Endometrial microvascular endothelial cells (primary cell): ENCODE measurements around the gene EAPP. TPM values are rescaled to one million over a fixed set of nuclear protein-coding genes. Genes with fewer than 3 reads are reported as not detected.
"Not testable (repeated sequence)": the region's sequence is repeated elsewhere in the genome, so short reads cannot be mapped to it uniquely, and the experiment has no call there.

Experiments used
- in situ Hi-C: cut with HindIII; loops from 2 replicates; pipeline ENCODE4 v1.10.0; 2017; ENCODE audit warnings: low sequenced_read_pairs, low pct_unique_long_range_greater_than_20kb; ENCODE audit errors: inconsistent ontology term
- total RNA-seq: library from RNA; depleted of rRNA; stranded (reverse); fragments of >200 nt; gene quantifications from one replicate; pipeline ENCODE4 v1.2.3, GENCODE V29; 2015; ENCODE audit errors: inconsistent ontology term

Gene EAPP
- total RNA-seq, 1 donor from 2014 or later = 34.8 TPM

DNA sequence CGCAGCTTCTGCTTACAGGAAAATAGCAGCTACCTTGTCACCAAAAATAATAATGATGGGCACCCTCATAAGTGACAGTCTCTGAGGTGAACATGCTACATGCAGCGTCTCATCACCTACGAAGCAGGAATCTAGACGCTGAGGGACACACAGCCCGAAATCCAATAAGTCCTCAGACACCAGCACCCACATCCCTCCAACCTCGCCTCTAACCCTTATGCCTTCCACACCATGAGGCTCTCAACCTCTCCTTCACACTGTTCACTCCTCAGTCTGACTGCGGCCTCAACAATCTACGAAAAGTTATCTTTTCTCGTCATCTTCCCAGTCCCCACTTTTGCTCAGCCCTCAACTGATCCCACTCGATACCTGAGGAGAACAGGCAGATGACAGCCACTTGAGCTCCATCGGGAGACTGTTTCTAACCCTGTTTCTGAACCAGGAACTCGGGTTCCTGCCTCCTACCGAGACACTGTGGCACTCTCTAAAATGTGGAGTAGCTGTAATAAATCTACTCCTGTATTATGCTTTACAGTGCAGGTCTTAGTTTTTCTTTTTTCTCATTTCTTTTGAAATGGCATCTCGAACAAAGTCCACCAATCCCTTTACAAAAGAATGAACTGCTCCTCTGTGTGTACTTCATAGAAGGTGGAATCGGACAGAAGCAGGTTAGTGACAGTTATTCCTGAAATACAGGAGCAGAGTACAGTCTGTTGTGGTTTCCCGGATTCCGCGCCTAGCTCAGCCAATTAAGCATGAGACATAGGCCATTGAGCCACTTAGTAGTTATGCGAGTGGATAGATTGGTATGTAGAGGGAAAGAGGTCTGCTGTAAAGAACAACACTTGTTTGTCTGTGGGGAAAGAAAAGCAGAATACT, 919 bp upstream of the EAPP start:
- in situ Hi-C loops = not testable (repeated sequence)

DNA sequence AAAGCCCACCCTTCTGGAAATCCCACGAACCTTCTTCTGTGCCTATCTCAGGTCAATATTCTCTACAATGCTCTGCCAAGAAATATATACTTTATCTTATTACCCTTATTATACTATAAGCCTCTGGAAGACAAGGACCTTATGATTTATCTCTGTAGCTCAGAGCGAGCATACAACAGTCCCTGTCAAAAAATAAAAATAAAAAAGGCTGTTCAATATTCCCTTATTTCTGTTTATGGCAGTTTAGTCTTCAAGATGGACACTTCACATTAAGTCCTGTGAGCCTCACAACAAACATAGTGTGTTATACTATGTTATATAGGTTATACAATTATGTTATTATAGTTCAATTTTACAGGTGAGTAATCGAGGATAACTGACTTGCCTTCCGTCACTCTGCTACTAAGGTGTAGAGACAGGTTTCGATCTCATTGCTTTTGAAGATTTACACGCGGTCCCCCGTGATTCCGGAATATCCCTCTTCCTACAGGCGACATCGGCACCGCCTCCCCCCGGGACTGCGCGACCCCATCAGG, 562 bp downstream of the EAPP start:
- in situ Hi-C loops = no loop called here

DNA sequence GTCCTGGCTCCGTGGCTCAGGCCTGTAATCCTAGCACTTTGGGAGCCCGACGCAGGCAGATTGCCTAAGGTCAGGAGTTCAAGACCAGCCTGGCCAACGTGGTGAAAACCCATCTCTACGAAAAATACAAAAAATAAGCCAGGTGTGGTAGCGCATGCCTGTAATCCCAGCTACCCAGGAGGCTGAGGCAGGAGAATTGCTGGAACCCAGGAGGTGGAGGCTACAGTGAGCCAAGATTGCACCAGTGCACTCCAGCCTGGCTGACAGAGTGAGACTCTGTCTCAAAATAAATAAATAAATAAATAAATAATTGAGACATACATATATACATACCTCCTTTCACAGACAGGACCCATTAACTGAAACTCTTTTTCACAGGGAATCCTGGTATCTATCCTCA, 1.4 kb downstream of the EAPP start:
- in situ Hi-C loops = not testable (repeated sequence)

DNA sequence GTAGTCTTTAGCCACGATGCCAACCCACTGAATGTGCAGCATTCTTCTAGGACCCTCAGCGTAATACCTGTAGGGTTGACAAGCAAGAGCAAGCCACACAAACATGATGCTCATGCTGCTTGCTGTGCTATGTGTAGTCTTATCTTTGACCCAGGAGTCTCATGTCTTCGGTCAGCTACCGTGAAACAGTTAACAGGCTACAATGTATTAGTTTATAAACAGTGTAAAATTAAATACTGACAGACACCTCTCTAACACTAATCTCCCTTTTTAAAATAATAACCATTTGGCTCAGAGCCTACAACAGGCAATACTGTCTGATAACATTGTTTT, 1.9 kb downstream of the EAPP start:
- in situ Hi-C loops = no loop called here

DNA sequence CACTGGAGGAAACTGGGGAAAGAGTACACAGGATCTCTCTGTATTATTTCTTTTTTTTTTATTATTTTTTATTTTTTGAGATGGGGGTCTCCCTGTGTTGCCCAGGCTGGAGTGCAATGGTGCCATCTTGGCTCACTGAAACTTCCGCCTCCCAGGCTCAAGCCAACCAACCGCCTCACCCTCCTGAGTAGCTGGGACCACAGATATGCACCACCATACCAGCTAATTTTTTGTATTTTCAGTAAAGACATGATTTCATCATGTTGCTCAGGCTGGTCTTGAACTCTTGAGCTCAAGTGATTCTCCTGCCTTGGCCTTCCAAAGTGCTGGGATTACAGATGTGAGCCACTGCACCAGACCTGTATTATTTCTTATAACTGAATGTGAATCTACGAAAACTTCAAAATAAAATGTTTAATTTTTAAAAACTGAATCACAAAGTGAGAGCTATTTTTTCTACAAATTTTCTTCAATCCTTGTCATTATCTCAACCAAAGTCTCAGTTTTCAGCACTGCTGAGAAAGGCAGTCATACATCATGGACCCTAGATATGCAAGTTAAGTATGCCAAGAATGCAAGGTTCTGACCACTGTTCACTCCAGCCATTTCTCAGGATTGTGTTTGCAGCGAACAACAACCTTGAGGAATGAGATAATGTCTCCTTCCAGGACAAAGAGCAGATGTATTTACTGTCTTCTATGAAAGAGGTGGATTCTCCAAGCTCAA, 2.4 kb downstream of the EAPP start:
- in situ Hi-C loops = no loop called here

DNA sequence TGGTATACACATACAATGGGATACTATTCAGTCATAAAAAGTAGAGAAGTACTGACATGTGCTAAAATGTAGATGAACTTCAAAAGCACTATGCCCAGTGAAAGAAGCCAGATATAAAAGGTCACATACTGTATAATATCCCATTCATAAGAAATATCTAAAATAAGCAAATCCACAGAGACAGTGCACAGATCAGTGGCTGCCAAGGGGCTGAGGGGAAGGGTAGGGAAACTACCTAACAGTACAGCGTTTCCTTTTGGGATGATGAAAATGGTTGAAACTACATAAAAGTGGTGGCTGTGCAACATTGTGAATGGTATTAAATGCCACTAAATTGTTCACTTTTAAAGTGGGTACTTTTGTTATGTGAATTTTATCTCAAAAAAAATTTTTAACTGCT, 11.9 kb downstream of the EAPP start:
- in situ Hi-C loops = no loop called here

DNA sequence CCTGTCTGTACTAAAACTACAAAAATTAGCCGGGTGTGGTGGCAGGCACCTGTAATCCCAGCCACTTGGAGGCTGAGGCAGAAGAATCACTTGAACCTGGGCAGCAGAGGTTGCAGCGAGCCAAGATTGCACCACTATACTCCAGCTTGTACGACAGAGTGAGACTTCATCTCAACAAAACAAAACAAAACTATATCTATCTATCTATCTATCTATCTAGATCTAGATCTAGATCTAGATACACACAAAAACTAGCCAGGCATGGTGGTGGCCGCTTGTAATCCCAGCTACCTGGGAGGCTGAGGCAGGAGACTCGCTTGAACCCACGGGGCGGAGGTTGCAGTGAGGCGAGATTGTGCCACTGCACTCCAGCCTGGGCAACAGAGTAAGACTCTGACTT, 15.3 kb downstream of the EAPP start:
- in situ Hi-C loops = not testable (repeated sequence)

DNA sequence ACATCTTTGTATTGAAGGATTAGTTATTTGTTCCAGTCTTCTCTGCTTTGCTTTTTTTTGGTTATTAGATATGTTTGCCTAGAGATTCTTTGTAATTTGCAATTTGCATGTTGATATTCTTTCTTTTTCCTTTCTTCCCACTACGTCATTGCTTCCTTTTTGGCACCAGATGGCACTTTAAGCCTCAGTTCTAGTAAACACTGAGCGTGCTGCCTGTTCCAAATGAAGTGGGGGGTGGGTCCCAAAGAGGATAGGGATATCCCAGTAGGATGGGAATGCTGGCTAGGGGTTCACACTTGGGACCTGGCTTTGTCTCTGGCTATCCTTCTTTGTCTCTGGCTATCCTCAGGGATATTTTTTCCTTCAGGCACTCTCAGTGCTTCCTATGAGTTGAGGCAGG, 17.0 kb downstream of the EAPP start:
- in situ Hi-C loops = no loop called here

DNA sequence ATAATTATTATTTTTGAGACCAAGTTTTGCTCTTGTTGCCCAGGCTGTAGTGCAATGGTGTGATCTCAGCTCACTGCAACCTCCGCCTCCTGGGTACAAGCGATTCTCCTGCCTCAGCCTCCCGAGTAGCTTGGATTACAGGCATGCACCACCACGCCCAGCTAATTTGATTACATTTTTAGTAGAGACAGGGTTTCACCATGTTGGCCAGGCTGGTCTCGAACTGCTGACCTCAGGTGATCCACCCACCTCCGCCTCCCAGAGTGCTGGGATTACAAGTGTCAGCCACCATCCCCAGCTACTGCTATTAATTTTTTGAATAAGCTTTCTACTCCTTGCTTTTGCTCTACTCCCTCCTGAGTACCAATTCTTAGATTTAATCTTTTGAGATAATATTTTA, 18.4 kb downstream of the EAPP start:
- in situ Hi-C loops = not testable (repeated sequence)

DNA sequence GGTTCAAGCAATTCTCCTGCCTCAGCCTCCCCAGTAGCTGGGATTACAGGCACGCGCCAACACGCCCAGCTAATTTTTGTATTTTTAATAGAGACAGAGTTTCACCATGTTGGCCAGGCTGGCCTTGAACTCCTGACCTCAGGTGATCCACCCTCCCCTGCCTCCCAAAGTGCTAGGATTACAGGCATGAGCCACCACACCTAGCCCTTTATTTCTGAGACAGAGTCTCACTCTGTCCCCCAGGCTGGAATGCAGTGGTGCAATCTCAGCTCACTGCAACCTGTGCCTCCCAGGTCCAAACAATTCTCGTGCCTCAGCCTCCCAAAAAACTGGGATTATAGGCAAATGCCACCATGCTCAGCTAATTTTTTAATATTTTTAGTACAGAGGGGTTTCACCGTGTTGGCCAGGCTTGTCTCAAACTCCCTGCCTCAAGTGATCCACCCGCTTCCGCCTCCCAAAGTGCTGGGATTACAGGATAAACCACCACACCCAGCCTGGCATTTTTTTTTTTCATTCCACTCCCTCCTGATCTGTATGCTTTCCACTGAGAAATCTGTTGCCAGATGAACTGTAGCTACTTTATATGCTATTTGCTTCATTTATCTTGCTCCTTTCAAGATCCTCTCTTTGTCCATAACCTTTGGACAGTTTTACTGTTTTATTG, 19.1 kb downstream of the EAPP start:
- in situ Hi-C loops = not testable (repeated sequence)

DNA sequence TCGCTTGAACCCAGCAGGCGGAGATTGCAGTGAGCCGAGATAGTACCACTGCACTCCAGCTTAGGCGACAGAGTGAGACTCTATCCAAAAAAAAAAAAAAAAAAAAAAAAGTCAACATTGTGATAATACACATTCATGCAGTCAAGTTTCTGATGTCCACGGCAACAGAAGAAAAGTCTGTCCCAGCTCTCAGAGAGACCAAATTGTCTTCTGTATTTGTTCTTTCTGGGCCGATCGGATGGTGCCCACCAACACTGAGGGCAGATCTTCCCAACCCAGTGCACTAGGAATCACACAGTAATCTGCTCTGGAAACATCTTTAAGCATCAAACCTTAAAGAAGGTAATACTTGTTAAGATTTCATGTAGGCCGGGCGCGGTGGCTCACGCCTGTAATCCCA, 31.6 kb downstream of the EAPP start:
- in situ Hi-C loops = no loop called here

DNA sequence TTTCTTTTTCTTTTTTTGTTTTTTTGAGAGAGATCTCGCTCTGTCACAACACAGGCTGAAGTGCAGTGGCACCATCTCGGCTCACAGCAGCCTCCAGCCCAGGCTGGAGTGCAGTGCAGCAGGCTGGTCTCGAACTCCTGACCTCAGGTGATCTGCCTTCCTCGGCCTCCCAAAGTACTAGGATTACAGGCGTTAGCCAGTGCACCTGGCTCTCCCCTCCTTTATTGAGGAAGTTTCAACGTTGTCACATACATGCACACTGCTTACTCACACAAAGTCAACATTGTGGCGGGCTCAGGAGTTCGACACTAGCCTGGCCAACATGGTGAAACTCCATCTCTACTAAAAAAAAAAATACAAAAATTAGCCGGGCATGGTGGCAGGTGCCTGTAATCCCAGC, 32.0 kb downstream of the EAPP start:
- in situ Hi-C loops = no loop called here

DNA sequence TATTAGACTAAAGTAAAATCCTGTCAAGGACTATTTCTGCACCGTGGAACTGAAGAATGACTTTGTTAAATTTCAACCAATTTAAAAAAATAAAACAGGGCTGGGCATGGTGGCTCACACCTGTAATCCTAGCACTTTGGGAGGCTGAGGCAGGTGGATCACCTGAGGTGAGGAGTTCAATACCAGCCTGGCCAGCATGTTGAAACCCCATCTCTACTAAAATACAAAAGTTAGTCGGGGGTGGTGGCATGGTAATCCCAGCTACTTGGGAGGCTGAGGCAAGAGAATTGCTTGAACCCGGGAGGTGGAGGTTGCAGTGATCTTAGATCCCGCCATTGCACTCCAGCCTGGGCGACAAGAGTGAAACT, 34.4 kb downstream of the EAPP start:
- in situ Hi-C loops = not testable (repeated sequence)

DNA sequence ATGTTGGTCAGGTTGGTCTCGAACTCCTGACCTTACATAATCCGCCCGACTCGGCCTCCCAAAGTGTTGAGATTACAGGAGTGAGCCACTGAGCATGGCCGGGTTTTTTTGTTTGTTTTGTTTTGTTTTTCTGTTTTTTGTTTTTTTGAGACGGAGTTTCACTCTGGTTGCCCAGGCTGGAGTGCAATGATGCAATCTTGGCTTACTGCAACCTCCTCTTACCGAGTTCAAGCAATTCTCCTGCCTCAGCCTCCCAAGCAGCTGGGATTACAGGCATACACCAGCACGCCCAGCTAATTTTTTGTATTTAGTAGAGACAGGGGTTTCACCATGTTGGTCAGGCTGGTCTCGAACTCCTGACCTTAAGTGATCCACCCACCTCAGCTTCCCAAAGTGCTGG, 35.5 kb downstream of the EAPP start:
- in situ Hi-C loops = not testable (repeated sequence)

DNA sequence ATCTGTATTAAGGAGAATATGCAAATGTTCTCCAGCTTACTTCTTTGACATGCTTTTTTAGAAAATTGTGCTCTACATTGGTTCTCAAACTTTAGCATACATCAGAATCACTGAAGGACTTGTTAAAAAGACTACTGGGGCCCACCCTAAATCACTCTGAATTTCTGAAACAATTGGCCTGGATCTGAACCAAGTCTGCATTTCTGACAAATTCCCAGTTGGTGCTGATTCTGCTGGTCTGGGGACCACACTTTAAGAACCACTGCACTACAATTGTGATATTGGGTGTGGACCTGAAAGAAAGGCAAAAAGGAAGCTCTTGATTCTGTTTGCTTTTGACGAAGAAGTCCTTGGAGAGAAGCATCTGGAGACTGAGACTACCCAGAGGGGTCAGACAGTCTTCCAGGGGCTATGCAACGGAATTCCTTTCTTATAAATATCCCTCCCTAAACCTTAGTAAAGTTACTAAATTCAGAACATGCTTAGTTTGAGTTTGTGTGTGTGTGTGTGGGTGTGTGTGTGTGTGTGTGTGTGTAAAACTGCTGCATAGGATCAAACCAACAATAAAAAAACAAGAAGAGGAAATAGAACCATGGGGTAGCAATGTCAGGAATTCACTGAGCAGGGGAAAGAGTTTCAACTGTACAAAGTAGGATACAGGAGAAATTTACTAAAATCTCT, 36.8 kb downstream of the EAPP start:
- in situ Hi-C loops = no loop called here

DNA sequence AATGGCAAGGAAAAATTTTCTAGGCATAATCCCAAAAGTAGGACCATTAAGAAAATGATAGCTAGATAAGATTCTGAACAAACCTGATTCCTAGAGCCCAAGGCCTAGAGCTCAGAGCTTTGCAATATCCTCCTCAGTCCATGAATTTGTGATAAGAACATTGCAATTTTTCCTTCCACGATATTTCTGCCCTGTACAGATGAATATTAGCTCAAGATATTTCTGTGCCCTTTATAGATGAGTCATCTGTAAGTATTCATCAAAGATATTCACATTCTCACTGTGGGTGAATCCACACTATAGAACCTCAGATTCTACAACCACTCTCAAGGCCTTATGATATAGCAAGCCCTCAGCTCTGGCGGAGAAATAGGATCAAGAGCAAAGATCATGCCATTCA, 37.5 kb downstream of the EAPP start:
- in situ Hi-C loops = no loop called here

DNA sequence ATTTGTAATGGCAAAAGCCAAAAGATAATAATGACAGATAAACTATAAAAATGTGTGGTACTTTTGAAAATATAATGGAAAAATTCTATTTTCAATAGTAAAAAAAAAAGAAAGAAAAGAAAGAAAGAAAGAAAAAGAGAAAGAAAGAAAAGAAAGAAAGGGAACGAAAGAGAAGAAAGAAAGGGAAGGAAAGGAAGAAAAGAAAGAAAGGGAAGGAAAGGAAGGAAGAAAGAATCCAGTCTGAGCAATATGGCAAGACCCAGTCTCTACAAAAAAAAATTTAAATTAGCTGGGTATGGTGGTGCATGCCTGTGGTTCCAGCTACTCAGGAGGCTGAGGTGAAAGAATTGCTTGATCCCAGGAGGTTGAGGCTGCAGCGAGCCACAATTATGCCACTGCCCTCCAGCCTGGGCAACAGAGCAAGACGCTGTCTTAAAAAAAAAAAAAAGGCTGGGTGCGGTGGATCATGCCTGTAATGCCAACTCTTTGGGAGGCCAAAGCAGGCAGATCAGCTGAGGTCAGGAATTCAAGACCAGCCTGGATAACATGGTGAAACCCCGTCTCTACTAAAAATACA, 38.4 kb downstream of the EAPP start:
- in situ Hi-C loops = no loop called here

DNA sequence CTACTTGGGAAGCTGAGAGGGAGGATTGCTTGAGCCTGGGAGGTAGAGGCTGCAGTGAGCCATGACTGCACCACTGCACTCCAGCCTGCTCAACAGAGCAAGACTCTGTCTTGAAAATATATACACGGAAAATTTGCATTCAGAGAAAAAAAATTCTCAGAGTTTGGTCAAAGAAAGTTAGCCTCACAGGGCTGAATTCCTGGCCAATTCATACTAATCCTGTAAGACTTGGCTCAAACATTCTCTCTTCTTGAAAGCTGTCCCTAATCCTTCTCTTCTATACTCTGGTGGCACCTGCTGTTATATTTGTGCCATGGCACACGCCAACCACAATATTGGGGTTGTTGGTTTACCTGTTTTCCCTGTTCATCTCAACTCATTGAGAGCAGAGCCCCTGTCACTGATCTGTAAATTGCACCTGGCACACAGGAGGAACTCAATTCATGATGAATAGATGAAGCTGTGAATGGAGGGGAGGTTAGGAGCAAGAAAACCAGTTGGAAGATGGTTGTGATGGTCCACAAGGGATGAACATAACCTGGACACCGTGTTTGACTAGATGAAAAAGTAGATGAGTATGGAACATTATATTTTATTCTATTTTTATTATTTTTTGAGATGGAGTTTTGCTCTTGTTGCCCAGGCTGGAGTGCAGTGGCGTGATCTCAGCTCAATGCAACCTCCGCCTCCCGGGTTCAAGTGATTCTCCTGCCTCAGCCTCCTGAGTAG, 40.7 kb downstream of the EAPP start:
- in situ Hi-C loops = no loop called here
